ENCODE results near the gene SH3GL3. TPM values are rescaled to one million over a fixed set of nuclear protein-coding genes. Genes with fewer than 3 reads are reported as not detected.

The SH3GL3 gene
- total RNA-seq (2022; extraction: Qiagen RNA extraction) = 0.25 to 0.62 TPM (median 0.51 TPM) in 5 replicates

DNA sequence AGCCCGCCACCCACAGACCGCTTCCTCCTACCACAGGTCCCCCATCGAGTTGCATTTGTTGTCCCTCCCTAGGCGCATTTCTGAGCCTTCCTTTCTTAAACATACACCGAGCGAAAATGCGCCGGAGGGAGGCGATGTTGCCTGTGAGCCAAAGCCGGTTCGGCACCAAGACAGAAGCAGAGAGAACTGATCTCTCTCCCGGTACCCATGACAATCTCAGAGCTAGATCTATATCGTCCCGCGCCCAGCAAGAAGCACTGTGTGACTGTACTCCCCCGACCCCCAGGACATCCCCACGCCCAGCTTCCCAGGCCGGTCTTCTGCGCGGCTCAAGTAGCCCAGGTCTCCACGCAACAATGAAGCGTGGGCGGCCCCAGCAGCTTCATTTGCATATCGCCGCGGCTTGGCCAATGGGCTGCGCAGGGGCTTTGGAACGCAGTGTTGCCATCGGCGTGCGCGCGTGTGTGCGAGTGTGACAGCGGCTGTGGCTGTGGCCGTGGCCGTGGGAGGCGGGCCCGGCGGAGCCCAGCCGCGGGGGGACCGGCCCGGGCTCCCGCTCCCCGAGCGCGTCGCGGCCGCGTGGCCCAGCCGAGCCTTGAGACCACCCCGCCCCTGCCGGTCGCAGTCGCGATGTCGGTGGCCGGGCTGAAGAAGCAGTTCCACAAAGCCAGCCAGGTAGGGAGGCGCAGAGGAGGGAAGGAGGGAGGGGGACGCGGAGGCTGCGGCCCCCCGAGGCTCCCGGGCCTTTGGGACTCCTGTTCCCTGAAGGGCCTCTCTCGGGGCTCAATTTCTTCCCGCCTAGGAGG is at the start of gene SH3GL3:
TSS of gene SH3GL3 (plus strand) at position 438 of the 806 bp plus-strand sequence. CDS start at position 631, 193 bp downstream.

DNA sequence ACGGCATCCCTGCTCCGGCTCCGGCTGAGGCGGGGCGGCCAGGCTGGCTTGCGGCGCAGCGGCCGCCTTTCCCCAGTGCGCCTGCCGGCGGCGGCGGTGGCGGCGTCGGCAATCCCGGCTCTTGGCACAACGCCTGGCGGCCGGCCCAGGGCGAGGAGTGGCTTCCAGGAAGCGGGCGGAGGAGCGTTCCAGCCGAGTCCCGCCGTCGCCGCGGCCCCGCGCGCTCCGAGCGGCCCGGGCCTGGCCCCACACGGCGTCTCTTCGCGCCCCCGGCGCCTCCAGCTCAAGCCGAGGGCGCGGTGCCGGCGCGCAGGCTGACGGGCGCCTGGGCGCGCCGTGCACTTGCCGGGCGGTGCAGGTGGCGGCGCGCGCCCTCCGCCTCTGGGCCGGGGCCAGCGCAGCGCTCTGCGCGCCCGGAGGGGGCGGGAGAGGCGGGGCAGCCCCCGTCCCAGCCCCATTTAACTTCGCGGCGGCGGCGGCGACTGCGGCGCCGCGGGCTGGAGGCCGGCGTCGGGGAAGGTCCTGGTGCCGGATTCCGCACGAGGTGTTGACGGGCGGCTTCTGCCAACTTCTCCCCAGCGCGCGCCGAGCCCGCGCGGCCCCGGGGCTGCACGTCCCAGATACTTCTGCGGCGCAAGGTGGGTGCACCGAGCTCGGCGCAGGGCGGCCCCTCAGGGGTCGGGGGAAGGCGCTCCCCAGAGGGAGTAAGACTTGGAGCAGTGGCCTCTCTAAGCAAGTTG is 206.7 kb downstream of the SH3GL3 start, which contains the start of gene ADAMTSL3:
TSS of gene ADAMTSL3 (plus strand) at position 485 of the 740 bp plus-strand sequence. CDS start 1,639 bp downstream, outside the sequence.

Other genes starting within 250 kb of the SH3GL3 start
- gene HDGFL3, start 239.5 kb upstream of the SH3GL3 start, total RNA-seq (2022; extraction: Qiagen RNA extraction) = 43.5 to 65.3 TPM (median 47.9 TPM) in 5 replicates
- gene BNC1, start 162.7 kb upstream of the SH3GL3 start, total RNA-seq (2022; extraction: Qiagen RNA extraction) = 0.63 to 0.85 TPM (median 0.65 TPM) in 5 replicates
- gene ADAMTSL3, start 206.8 kb downstream of the SH3GL3 start, total RNA-seq (2022; extraction: Qiagen RNA extraction) = 0.27 to 0.41 TPM (median 0.37 TPM) in 5 replicates